ENCODE measurements around the gene SIM2. TPM values are rescaled to one million over a fixed set of nuclear protein-coding genes. Genes with fewer than 3 reads are reported as not detected.

SIM2 gene
- total and polyA plus RNA-seq, 2 donors, result 0.06 to 0.63 TPM

DNA sequence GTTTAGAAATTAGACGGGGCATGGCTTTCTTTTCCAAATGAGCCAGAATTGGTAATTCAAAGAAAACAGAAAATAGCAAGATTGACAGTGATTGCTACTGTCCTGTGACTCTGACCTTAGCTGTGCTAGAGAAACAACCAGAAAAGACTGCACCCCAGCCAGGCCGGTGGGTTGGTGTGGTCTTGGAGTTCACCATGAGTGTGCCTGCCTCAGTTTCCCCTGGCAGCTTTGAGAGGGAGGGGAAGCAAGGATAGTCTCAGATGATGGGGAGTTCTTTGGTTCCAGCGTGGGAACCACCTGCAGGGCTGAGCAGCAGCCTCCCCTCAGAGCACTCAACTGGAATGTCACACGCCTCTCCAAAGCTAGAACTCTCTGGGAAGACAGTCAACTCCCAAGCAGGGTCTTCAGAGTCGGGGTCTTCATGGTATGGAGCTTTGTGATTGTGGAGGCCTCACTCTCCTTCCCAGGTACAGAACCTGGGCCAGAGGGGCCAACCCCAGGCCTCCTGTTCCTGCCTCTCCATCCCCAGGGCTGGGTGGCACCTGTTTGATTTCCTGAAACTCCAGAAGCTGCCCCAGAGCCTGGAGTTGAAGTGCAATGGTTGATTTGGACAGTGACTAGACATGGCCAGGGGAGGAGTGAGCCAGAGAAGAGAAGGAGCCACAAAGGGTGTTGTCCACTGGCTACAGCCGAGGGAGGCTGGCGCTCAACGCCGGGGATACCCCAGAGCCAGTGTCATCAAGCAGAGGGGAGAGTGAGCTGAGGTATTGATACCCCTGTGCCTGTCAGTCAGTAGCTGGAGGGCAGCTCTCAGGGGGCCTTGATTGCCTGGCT is 35.7 kb downstream of the SIM2 start:
- Histone ChIP-seq H3K27ac (ENCODE audit: low read depth) (no peak overlapping the region), H3K4me1 (ENCODE audit: insufficient read depth) (no peaks in the 10 kb centered on the region), H3K36me3 (ENCODE audit: insufficient read depth) (no peaks in the 10 kb centered on the region), H3K4me3 (ENCODE audit: low read depth, low read length) (no peak overlapping the region)
- 95% methylated on average over 9 of the region's 9 CpGs for WGBS
- DNase-seq (ENCODE audit: extremely low spot score), result no peak

DNA sequence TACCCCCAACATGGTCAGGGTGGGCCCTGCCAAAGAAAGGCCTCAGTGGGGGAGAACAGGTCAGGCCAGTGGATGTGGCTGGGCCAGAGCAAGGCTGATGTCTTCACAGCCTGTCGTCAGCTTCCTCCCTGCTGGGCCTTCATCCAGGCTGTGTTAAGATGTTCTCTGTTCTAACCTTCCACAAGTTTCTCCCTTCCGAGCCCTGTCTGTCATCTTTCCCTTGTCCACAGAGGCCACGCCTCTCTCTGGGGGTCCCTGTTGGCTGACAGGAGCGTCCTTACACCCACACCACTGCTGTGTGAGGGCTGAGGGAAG is 36.2 kb downstream of the SIM2 start:
- Histone ChIP-seq H3K4me3 (ENCODE audit: low read depth, low read length) (no peak overlapping the region), H3K4me1 (ENCODE audit: insufficient read depth) (no peaks in the 10 kb centered on the region), H3K27ac (ENCODE audit: low read depth) (no peak overlapping the region), H3K36me3 (ENCODE audit: insufficient read depth) (no peaks in the 10 kb centered on the region)
- WGBS, result 70% methylated on average over 4 of the region's 4 CpGs
- no peak for DNase-seq (ENCODE audit: extremely low spot score)

DNA sequence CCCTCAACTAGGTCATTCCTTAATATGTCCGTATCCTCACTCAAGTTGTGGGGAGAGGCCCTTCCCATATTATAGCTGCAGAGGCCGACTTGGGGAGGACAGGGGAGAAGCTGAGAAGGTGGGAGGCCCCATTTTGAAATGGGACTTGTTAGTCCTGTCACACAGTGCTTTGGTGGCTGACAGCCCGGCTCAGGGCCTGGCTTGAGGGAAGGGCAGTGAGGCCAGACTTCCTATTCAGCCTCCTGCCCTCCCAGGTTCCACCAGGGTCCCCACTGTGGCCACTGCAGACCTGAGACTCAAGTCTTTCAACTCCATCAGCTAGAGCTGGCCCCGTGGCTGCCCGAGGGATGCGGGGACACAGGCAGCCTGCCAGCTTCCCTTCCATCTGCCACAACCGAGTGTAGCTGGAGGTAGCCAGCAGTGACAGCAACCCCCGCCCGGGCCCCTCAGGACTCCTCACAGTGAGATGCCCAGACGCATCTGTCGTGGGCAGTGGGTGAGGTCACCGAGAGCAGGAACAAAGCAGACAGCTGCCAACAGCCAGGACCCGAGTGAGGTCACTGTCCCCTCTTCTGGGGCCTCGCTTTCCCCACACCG is 36.9 kb downstream of the SIM2 start:
- H3K4me3 ChIP-seq (ENCODE audit: low read depth, low read length), result no peak overlapping the region
- 74% methylated on average over 15 of the region's 15 CpGs for WGBS
- DNase-seq (ENCODE audit: extremely low spot score), result no peak
- no peaks in the 10 kb centered on the region for H3K36me3 ChIP-seq (ENCODE audit: insufficient read depth)
- no peaks in the 10 kb centered on the region for H3K4me1 ChIP-seq (ENCODE audit: insufficient read depth)
- H3K27ac ChIP-seq (ENCODE audit: low read depth), result no peak overlapping the region

DNA sequence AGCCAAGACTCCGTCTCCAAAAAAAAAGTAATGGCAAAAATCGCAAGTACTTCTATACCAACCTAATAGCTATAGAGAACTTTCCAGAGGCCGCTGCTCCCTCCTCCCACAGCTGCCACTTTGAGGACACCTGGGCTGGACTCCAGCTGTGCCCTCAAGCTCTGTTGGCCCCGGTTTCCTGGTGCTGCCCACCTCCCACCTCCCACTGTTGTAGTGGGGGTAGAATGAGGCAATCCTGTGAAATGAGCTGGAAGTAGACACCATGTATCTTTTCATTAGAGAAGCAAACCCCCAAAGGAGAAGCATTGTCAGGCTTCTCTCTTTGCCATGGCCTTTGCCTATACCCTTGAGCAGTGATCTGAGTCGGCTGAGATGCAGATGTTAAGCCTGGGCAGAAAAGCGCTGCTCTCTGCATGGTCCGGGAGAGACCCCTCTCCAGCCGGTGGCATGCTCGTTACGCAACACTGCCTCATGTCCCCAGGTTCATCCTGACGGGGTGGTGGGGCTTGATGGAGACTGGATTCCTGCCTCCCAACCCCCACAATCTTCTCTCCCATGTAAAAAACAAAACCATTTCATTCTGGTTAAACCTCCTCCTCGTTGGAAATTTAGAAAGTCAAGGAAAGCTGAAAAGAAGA is 39.7 kb downstream of the SIM2 start:
- Histone ChIP-seq H3K4me1 (ENCODE audit: insufficient read depth) (no peaks in the 10 kb centered on the region), H3K36me3 (ENCODE audit: insufficient read depth) (no peaks in the 10 kb centered on the region), H3K27ac (ENCODE audit: low read depth) (no peak overlapping the region), H3K4me3 (ENCODE audit: low read depth, low read length) (no peak overlapping the region)
- 67% methylated on average over 12 of the region's 12 CpGs for WGBS
- DNase-seq (ENCODE audit: extremely low spot score), result no peak

DNA sequence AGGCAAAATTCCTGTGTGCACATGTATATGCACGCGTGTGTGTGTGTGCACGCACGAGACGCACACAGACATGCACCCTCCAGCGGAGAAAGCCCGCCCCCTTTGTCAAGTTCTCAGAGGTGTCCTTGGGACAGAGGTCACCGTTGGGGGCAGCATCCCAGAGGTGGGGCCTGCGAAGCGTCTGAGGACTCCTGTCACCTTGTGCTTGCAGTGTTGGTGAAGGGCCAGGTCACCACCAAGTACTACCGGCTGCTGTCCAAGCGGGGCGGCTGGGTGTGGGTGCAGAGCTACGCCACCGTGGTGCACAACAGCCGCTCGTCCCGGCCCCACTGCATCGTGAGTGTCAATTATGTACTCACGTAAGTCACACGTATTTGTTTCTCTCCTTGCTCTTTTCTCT is 42.6 kb downstream of the SIM2 start:
- DNase-seq (ENCODE audit: extremely low spot score), result no peak
- no peaks in the 10 kb centered on the region for H3K4me1 ChIP-seq (ENCODE audit: insufficient read depth)
- WGBS, result 92% methylated on average over 21 of the region's 21 CpGs
- no peak overlapping the region for H3K4me3 ChIP-seq (ENCODE audit: low read depth, low read length)
- no peaks in the 10 kb centered on the region for H3K36me3 ChIP-seq (ENCODE audit: insufficient read depth)
- no peak overlapping the region for H3K27ac ChIP-seq (ENCODE audit: low read depth)

DNA sequence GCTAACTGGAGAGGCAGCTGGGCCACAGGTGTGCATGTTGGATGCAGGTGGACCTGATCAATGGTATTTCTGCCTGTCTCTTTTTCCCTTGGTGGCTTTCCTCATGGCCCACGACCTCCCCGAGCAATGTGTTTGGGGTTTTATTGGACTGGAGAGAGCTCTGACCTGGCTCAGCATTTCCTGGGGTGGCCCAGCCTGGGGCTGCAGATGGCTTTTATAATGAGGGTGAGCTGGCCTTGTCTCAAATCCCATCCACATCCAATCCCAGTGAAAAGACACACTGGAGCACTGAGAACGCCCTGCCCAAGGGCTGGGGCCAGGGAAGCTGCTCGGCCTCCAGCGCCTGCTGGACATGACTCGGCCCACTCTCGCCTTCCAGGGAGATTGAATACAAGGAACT is 44.1 kb downstream of the SIM2 start:
- 91% methylated on average over 7 of the region's 7 CpGs for WGBS
- peaks cover 1% of the 10 kb centered on the region for H3K4me1 ChIP-seq (ENCODE audit: insufficient read depth)

DNA sequence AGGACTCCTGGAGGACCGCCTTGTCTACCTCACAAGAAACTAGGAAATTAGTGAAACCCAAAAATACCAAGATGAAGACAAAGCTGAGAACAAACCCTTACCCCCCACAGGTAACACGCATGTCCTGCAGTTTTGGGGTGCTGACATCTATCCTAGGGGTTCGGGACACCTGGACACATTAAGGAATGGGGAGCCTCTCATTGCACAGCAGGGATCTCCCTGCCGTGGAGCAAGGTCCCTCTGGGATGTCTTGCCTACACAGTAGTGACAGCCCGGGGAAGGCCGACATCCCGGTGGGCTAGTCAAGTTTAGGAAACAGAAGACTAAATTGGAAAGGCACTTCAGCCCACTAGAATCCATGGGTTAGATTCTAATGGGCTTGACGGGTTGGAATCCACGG is 44.5 kb downstream of the SIM2 start:
- Histone ChIP-seq H3K36me3 (ENCODE audit: insufficient read depth) (no peaks in the 10 kb centered on the region), H3K4me1 (ENCODE audit: insufficient read depth) (peaks cover 1% of the 10 kb centered on the region), H3K4me3 (ENCODE audit: low read depth, low read length) (no peak overlapping the region), H3K27ac (ENCODE audit: low read depth) (no peak overlapping the region)
- no peak for DNase-seq (ENCODE audit: extremely low spot score)
- 95% methylated on average over 9 of the region's 9 CpGs for WGBS

More for the DNA sequence above, 44.1 kb downstream of the SIM2 start:
- no peak overlapping the region for H3K27ac ChIP-seq (ENCODE audit: low read depth)
- DNase-seq (ENCODE audit: extremely low spot score), result no peak
- no peaks in the 10 kb centered on the region for H3K36me3 ChIP-seq (ENCODE audit: insufficient read depth)
- H3K4me3 ChIP-seq (ENCODE audit: low read depth, low read length), result no peak overlapping the region

DNA sequence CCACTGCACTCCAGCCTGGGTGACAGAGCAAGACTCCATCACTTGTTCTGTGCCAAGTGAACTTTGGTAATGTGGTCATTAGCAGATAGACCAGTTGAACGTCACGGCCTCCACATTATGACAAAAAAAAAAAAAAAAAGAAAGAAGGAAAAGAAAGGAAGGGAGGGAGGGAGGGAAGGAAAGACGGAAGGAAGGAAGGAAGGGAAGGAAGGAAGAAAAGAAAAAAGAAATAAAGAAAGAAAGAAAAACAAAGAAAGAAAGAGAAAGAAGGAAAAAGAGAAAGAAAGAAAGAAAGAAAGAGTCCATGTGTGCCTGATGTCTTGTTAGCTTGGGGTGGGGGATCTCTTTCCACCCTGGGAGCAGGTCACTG is 45.3 kb downstream of the SIM2 start:
- WGBS, result 94% methylated on average over 3 of the region's 3 CpGs
- H3K4me3 ChIP-seq (ENCODE audit: low read depth, low read length), result no peak overlapping the region
- H3K4me1 ChIP-seq (ENCODE audit: insufficient read depth), result peaks cover 1% of the 10 kb centered on the region
- H3K36me3 ChIP-seq (ENCODE audit: insufficient read depth), result no peaks in the 10 kb centered on the region
- H3K27ac ChIP-seq (ENCODE audit: low read depth), result no peak overlapping the region
- DNase-seq (ENCODE audit: extremely low spot score), result no peak

DNA sequence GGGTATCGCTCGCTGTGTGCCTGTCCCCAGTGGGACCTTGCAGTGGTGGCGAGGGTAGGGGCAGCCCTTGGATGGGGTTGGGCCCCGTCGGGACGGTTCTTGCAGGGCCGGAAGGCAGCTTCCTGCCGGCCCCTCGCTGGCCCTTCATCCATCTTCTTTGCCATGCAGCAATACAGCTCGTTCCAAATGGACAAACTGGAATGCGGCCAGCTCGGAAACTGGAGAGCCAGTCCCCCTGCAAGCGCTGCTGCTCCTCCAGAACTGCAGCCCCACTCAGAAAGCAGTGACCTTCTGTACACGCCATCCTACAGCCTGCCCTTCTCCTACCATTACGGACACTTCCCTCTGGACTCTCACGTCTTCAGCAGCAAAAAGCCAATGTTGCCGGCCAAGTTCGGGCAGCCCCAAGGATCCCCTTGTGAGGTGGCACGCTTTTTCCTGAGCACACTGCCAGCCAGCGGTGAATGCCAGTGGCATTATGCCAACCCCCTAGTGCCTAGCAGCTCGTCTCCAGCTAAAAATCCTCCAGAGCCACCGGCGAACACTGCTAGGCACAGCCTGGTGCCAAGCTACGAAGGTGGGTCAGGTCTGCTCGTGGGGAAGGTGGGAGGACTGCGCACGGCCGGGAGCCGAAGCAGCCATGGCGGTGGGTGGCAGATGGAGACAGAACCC is 45.8 kb downstream of the SIM2 start:
- peaks cover 1% of the 10 kb centered on the region for H3K4me1 ChIP-seq (ENCODE audit: insufficient read depth)
- H3K27ac ChIP-seq (ENCODE audit: low read depth), result no peak overlapping the region
- no peak for DNase-seq (ENCODE audit: extremely low spot score)
- 65% methylated on average over 30 of the region's 30 CpGs for WGBS
- no peak overlapping the region for H3K4me3 ChIP-seq (ENCODE audit: low read depth, low read length)
- H3K36me3 ChIP-seq (ENCODE audit: insufficient read depth), result no peaks in the 10 kb centered on the region

DNA sequence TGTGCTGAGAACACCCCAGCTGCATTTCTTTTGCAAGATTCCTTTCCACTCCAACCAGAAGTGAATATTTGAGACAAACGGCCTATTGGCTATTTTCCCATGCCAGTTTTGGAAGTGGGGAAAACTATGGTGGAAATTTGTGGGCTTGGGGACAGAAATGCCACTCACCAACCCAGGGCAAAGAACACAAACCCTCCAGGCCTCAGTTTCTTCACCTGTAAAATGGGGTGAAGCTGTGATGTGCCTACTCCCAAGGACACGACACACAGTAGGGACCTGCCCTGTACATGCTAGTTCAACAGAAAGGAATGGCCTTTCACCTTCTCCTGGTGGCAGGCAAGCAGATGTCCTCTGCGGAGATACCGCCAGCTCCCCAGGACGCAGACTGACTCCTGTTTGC is 46.5 kb downstream of the SIM2 start:
- WGBS, result 90% methylated on average over 5 of the region's 5 CpGs
- DNase-seq (ENCODE audit: extremely low spot score), result no peak
- H3K4me3 ChIP-seq (ENCODE audit: low read depth, low read length), result no peak overlapping the region
- peaks cover 1% of the 10 kb centered on the region for H3K4me1 ChIP-seq (ENCODE audit: insufficient read depth)
- H3K27ac ChIP-seq (ENCODE audit: low read depth), result no peak overlapping the region
- H3K36me3 ChIP-seq (ENCODE audit: insufficient read depth), result no peaks in the 10 kb centered on the region

DNA sequence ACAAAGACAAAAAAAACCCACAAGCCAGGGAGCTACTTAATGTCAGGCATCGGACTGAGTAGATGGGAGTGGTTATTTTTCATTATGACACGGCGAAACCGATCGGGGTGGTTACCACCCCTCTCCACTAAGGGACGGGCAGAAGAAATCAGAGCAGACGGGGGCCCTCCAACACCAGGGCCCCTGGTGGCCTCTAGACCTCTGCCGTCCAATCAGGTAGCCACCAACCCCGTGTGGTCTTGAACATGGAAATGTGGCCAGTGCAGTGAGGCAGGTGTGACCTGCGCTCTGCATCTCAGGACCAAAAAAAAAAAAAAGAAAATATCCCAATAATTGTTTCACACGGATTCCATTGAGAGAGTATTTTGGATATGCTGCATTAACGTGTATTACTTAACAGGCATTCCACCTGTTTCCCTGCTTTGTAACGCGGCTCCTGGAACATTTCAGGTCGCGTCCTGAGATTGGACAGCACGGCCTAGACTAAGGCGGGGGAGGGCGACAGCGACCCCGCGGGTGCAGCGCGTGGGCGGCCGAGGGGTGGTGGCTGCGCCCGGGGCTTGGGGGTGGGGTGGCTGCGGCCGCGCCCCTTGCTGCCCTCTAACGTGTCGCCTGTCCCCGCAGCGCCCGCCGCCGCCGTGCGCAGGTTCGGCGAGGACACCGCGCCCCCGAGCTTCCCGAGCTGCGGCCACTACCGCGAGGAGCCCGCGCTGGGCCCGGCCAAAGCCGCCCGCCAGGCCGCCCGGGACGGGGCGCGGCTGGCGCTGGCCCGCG is 48.3 kb downstream of the SIM2 start:
- DNase-seq (ENCODE audit: extremely low spot score), result no peak
- H3K4me1 ChIP-seq (ENCODE audit: insufficient read depth), result peaks cover 1% of the 10 kb centered on the region
- no peaks in the 10 kb centered on the region for H3K36me3 ChIP-seq (ENCODE audit: insufficient read depth)
- H3K4me3 ChIP-seq (ENCODE audit: low read depth, low read length), result peak overlapping the region; percentile 53
- 12% methylated on average over 62 of the region's 62 CpGs for WGBS
- H3K27ac ChIP-seq (ENCODE audit: low read depth), result no peak overlapping the region

DNA sequence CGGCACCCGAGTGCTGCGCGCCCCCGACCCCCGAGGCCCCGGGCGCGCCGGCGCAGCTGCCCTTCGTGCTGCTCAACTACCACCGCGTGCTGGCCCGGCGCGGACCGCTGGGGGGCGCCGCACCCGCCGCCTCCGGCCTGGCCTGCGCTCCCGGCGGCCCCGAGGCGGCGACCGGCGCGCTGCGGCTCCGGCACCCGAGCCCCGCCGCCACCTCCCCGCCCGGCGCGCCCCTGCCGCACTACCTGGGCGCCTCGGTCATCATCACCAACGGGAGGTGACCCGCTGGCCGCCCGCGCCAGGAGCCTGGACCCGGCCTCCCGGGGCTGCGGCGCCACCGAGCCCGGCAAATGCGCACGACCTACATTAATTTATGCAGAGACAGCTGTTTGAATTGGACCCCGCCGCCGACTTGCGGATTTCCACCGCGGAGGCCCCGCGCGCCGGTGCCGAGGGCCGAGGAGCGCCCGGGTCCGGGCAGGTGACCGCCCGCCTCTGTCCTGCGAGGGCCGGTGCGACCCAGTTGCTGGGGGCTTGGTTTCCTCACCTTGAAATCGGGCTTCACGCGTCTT is 49.0 kb downstream of the SIM2 start:
- H3K4me1 ChIP-seq (ENCODE audit: insufficient read depth), result peaks cover 1% of the 10 kb centered on the region
- DNase-seq (ENCODE audit: extremely low spot score), result no peak
- 5% methylated on average over 78 of the region's 80 CpGs for WGBS
- H3K4me3 ChIP-seq (ENCODE audit: low read depth, low read length), result peak overlapping the region; percentile 53
- no peaks in the 10 kb centered on the region for H3K36me3 ChIP-seq (ENCODE audit: insufficient read depth)
- H3K27ac ChIP-seq (ENCODE audit: low read depth), result no peak overlapping the region

DNA sequence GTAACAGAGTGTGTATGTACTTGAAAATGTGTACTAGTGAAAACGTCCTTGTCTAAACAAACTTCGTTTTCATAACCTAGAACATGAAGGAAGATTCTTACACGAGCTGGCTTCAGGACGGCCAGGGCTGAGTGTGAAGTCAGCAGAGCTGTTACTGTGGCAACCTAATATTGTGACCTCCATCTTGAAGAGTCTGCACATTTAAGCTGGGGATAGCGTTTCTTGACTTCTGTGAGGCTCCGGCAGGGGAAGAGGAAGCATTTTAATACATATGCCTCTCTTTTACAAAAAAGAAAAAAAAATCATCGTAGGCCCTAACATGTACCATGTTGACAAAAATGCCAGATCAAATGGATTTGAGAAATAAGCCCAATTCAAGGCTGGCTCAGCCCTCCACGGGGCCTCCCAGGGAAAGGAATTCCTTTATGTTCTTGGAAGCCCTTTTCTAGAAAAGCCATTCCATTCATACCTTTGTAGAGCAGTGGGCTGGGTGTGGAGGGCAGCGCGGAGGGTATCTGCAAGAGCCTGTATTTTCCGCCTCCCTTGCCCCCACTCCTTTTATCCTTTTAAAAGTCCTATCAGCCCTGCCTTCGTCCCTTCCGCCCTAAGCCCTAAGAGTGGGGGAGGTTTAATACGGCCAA is 51.1 kb downstream of the SIM2 start:
- 54% methylated on average over 14 of the region's 14 CpGs for WGBS
- H3K27ac ChIP-seq (ENCODE audit: low read depth), result no peak overlapping the region
- DNase-seq (ENCODE audit: extremely low spot score), result peak; percentile 47

More for the DNA sequence above, 51.1 kb downstream of the SIM2 start:
- H3K36me3 ChIP-seq (ENCODE audit: insufficient read depth), result no peaks in the 10 kb centered on the region
- no peak overlapping the region for H3K4me3 ChIP-seq (ENCODE audit: low read depth, low read length)
- peaks cover 1% of the 10 kb centered on the region for H3K4me1 ChIP-seq (ENCODE audit: insufficient read depth)
